Left ventricle myocardium inferior (tissue), 1 donor: ENCODE data around the gene ASH1L. TPM values are rescaled to one million over a fixed set of nuclear protein-coding genes. Genes with fewer than 3 reads are reported as not detected.
A peak's percentile ranks its signal among the peaks of the same experiment; 100 is the strongest.

ENCODE experiments used
- DNase-seq: peaks from one replicate; pipeline ENCODE4 v3.0.0-alpha.2; 2020
- H3K27ac ChIP-seq: fragments of 200-600 bp; replicated peaks from 2 replicates; pipeline ENCODE4 v1.8.0; 2021
- H3K27me3 ChIP-seq: fragments of 200-600 bp; 2 replicates; pipeline ENCODE4 v1.8.0; 2021; ENCODE audit warnings: low read depth
- H3K36me3 ChIP-seq: fragments of 200-600 bp; 2 replicates; pipeline ENCODE4 v1.8.0; 2021
- H3K4me1 ChIP-seq: fragments of 200-600 bp; 2 replicates; pipeline ENCODE4 v1.8.0; 2021
- H3K4me3 ChIP-seq: fragments of 200-600 bp; 2 replicates; pipeline ENCODE4 v1.8.0; 2021; ENCODE audit warnings: mild to moderate bottlenecking, moderate library complexity
- H3K9me3 ChIP-seq: fragments of 200-600 bp; replicated peaks from 2 replicates; pipeline ENCODE4 v1.8.0; 2021
- CTCF ChIP-seq: fragments of 200-600 bp; IDR thresholded peaks from 2 replicates; pipeline ENCODE4 v1.8.0; 2021; ENCODE audit warnings: antibody characterized with exemption, mild to moderate bottlenecking, borderline replicate concordance
- intact Hi-C: fragments of 100-400 bp; cut with micrococcal nuclease; formaldehyde crosslinking; loops from one replicate; pipeline ENCODE4 v1.11.0; 2022
- total RNA-seq: library from RNA; stranded (reverse); fragmentation: NEBNext Ultra II Directional; extraction: Animal tissue kit (Norgen Biotek cat#: 25700); gene quantifications from one replicate; pipeline ENCODE4 v1.2.1, GENCODE V29; 2021
- donor health status: DM: no; HTN: yes; CAD: no; lungs with severe emphysema.

ASH1L gene
- total RNA-seq, 1 donor from 2014 or later = 38.7 TPM

- peaks cover 24% of the 10 kb centered on the region for H3K36me3 ChIP-seq
- DNase-seq = peak; percentile 89
- intact Hi-C loops = loop anchor here (5.0 kb wide), 1 partner anchor 44 kb away; the partner anchor contains the start of gene HCN3
- H3K27me3 ChIP-seq = no peaks in the 10 kb centered on the region
- H3K27ac ChIP-seq = peak within 1 kb of the TSS; percentile 99
- peaks cover 55% of the 10 kb centered on the region for H3K4me1 ChIP-seq
- H3K4me3 ChIP-seq = peak within 1 kb of the TSS; percentile 85
- no peaks in the 10 kb centered on the region for H3K9me3 ChIP-seq
- TF ChIP-seq CTCF = no peak
These were observed 241.7 kb downstream of the ASH1L start, which contains the start of gene RUSC1 for GRCh38 chr1:155320661-155321617. Gene RUSC1 (plus strand): TSS chr1:155320894. CDS start chr1:155321774, 880 bp downstream.

- H3K9me3 ChIP-seq = no peaks in the 10 kb centered on the region
- no peaks in the 10 kb centered on the region for H3K27me3 ChIP-seq
- H3K27ac ChIP-seq = peak overlapping the region; percentile 99
- intact Hi-C loops = loop anchor here (5.0 kb wide), 1 partner anchor 43 kb away; the partner anchor contains the start of gene HCN3
- TF ChIP-seq CTCF = no peak
- H3K36me3 ChIP-seq = peaks cover 30% of the 10 kb centered on the region
- DNase-seq = no peak
- peaks cover 50% of the 10 kb centered on the region for H3K4me1 ChIP-seq
- H3K4me3 ChIP-seq = peak overlapping the region; percentile 85
These were observed 242.4 kb downstream of the ASH1L start for GRCh38 chr1:155320252-155320651.

- no peak for DNase-seq
- no peak for TF ChIP-seq CTCF
- Histone ChIP-seq H3K27me3 (no peaks in the 10 kb centered on the region), H3K9me3 (no peaks in the 10 kb centered on the region), H3K4me1 (peaks cover 43% of the 10 kb centered on the region), H3K36me3 (peaks cover 37% of the 10 kb centered on the region), H3K4me3 (no peak overlapping the region), H3K27ac (no peak overlapping the region)
- intact Hi-C loops = no loop called here
These were observed 243.1 kb downstream of the ASH1L start for GRCh38 chr1:155319536-155319935.

- Histone ChIP-seq H3K4me1 (peaks cover 34% of the 10 kb centered on the region), H3K27me3 (no peaks in the 10 kb centered on the region), H3K36me3 (peaks cover 49% of the 10 kb centered on the region), H3K27ac (no peak overlapping the region), H3K4me3 (no peak overlapping the region), H3K9me3 (no peaks in the 10 kb centered on the region)
- intact Hi-C loops = no loop called here
- DNase-seq = no peak
- TF ChIP-seq CTCF = no peak
These were observed 244.5 kb downstream of the ASH1L start for GRCh38 chr1:155318082-155318481.

GRCh38 chr1:155316922-155317321 is 245.7 kb downstream of the ASH1L start:
- peaks cover 57% of the 10 kb centered on the region for H3K36me3 ChIP-seq

More at GRCh38 chr1:155316922-155317321, 245.7 kb downstream of the ASH1L start:
- no peak overlapping the region for H3K27ac ChIP-seq
- no peak overlapping the region for H3K4me3 ChIP-seq
- H3K4me1 ChIP-seq = peaks cover 23% of the 10 kb centered on the region
- H3K27me3 ChIP-seq = no peaks in the 10 kb centered on the region
- TF ChIP-seq CTCF = no peak
- no peak for DNase-seq
- H3K9me3 ChIP-seq = no peaks in the 10 kb centered on the region
- intact Hi-C loops = no loop called here
